Sigmoid colon (tissue), 7 donors: ENCODE measurements around the gene TIMP1. TPM values are rescaled to one million over a fixed set of nuclear protein-coding genes. Genes with fewer than 3 reads are reported as not detected.

ENCODE experiments used
- DNase-seq: peaks from one replicate; pipeline ENCODE4 v3.0.0-alpha.2; 2019
- H3K27ac ChIP-seq, 4 donors: fragments of 200-600 bp; sonication (generic); one replicate each; pipeline ENCODE4 v1.5.1; 2016 to 2019; ENCODE audit warnings: mild to moderate bottlenecking in 1 of 4
- H3K27me3 ChIP-seq, 3 donors: fragments of 200-600 bp; sonication (generic); one replicate each; pipeline ENCODE4 v1.5.1; 2019; ENCODE audit warnings: mild to moderate bottlenecking in 1 of 3
- H3K36me3 ChIP-seq, 4 donors: fragments of 200-600 bp; sonication (generic); one replicate each; pipeline ENCODE4 v1.5.1; 2016 to 2019
- H3K4me1 ChIP-seq, 4 donors: fragments of 200-600 bp; sonication (generic); one replicate each; pipeline ENCODE4 v1.5.1; 2017 to 2019
- H3K4me3 ChIP-seq, 4 donors: fragments of 200-600 bp; sonication (generic); one replicate each; pipeline ENCODE4 v1.5.1; 2017 to 2019; ENCODE audit warnings: mild to moderate bottlenecking in 2 of 4, moderate library complexity in 1 of 4
- H3K9me3 ChIP-seq, 4 donors: fragments of 200-600 bp in 3 of 4; sonication (generic) in 3 of 4; one replicate each; pipeline versions ENCODE4 v1.5.1 to v1.6.1; 2013 to 2019
- CTCF ChIP-seq, 4 experiments: fragments of 450-650 bp in 3 of 4; fragments of 200-600 bp in 1 of 4; IDR thresholded peaks; one replicate each; pipeline ENCODE4 v1.5.1; 2016 to 2019; ENCODE audit warnings: antibody characterized with exemption in 4 of 4, mild to moderate bottlenecking in 3 of 4, moderate library complexity in 2 of 4
- EP300 ChIP-seq, 4 donors: sonication (generic); formaldehyde crosslinking; IDR thresholded peaks; one replicate each; pipeline ENCODE4 v1.6.1; 2017; ENCODE audit warnings: antibody characterized with exemption in 4 of 4
- POLR2A ChIP-seq, 2 donors: fragments of 450-650 bp; IDR thresholded peaks; one replicate each; pipeline ENCODE4 v1.6.1; 2016; ENCODE audit warnings: antibody characterized with exemption in 2 of 2, mild to moderate bottlenecking in 2 of 2, moderate library complexity in 2 of 2
- POLR2AphosphoS5 ChIP-seq, 4 donors: sonication (generic); formaldehyde crosslinking; IDR thresholded peaks; one replicate each; pipeline ENCODE4 v1.6.1; 2017; ENCODE audit warnings: antibody characterized with exemption in 4 of 4
- WGBS, 2 donors: extraction: QIAGEN DNeasy Blood & Tissue Kit; methylation state at CpG; one replicate each; pipeline ENCODE4 v1.1.7; 2013; 5-methylcytosine and 5-hydroxymethylcytosine counted together
- intact Hi-C: fragments of 100-400 bp; cut with DNase I; formaldehyde crosslinking; loops from one replicate; pipeline ENCODE4 v1.15.1; 2023
- polyA plus RNA-seq, 3 donors: library from polyadenylated mRNA; stranded (reverse); fragments of 200-250 nt; gene quantifications; one replicate each; pipeline ENCODE4 v1.2.3, GENCODE V29; 2013
- total RNA-seq, 4 donors: library from RNA; depleted of rRNA; stranded (reverse); fragments of >200 nt; gene quantifications; one replicate each; pipeline ENCODE4 v1.1.0, GENCODE V29; 2016
- donor health status: healthy with polysubstance abuse.
- donor health status: Bipolar disorder and iron deficiency.
- donor health status: healthy.

The TIMP1 gene
- 100 to 1,000 TPM; 105 to 158 (median 115) TPM for total RNA-seq
- 100 to 1,000 TPM in 1 of 3 donors, 10 to 100 TPM in 2; 40.2 to 164 (median 60.1) TPM for polyA plus RNA-seq

GRCh38 chrX:47581731-47582647, at the start of gene TIMP1:
TSS of gene TIMP1 (plus strand) at chrX:47582436. CDS start at chrX:47583416, 980 bp downstream.
- peak; percentile 97 for DNase-seq
- no peak for TF ChIP-seq CTCF (IDR thresholded peaks at IDR 0.05)
- TF ChIP-seq POLR2A (IDR thresholded peaks at IDR 0.05): no peak
- no peak for TF ChIP-seq EP300 (IDR thresholded peaks at IDR 0.05)
- TF ChIP-seq POLR2AphosphoS5 (IDR thresholded peaks at IDR 0.05): peak in 3 of 4 donors; percentile 49 to 75 (median 68)
- Histone ChIP-seq H3K36me3 (no peaks in the 10 kb centered on the region), H3K4me3 (peak within 1 kb of the TSS; percentile 30 to 54 (median 52)), H3K27ac (peak within 1 kb of the TSS; percentile 82 to 86 (median 84)), H3K9me3 (no peaks in the 10 kb centered on the region), H3K4me1 (peaks cover 0 to 11% (median 4%) of the 10 kb centered on the region in 4 donors), H3K27me3 (no peaks in the 10 kb centered on the region)
- intact Hi-C loops: loop anchor here (5.0 kb wide), 1 partner anchor 70 kb away; the partner anchor contains the start of gene ELK1
- WGBS, 2 donors: 7 to 10% methylated on average over 28 of the region's 28 CpGs

- no peak for DNase-seq
- TF ChIP-seq POLR2A (IDR thresholded peaks at IDR 0.05): no peak
- TF ChIP-seq EP300 (IDR thresholded peaks at IDR 0.05): no peak
- no peak for TF ChIP-seq POLR2AphosphoS5 (IDR thresholded peaks at IDR 0.05)
- no peak for TF ChIP-seq CTCF (IDR thresholded peaks at IDR 0.05)
- peaks cover 0 to 18% (median 2%) of the 10 kb centered on the region in 4 donors for H3K4me1 ChIP-seq
- H3K27ac ChIP-seq: peak overlapping the region; percentile 72 to 81 (median 78)
- no peak overlapping the region for H3K4me3 ChIP-seq
- H3K36me3 ChIP-seq: no peaks in the 10 kb centered on the region
- no peaks in the 10 kb centered on the region for H3K9me3 ChIP-seq
- no peaks in the 10 kb centered on the region for H3K27me3 ChIP-seq
- intact Hi-C loops: loop anchor here (5.0 to 10.0 kb wide), 3 partner anchors 112 to 485 kb away; partner anchors contain the start of genes ELK1 and ZNF81
Observed at GRCh38 chrX:47539860-47540259, 42.4 kb upstream of the TIMP1 start.

- 23 to 31% methylated on average over 15 of the region's 15 CpGs for WGBS, 2 donors
- H3K27ac ChIP-seq: peak overlapping the region; percentile 72 to 81 (median 78)
- H3K27me3 ChIP-seq: no peaks in the 10 kb centered on the region
- peak; percentile 93 for DNase-seq
- no peaks in the 10 kb centered on the region for H3K9me3 ChIP-seq
- peaks cover 0 to 18% (median 2%) of the 10 kb centered on the region in 4 donors for H3K4me1 ChIP-seq
- H3K4me3 ChIP-seq: no peak overlapping the region
- TF ChIP-seq POLR2A (IDR thresholded peaks at IDR 0.05) (no peak), POLR2AphosphoS5 (IDR thresholded peaks at IDR 0.05) (peak; percentile 67 to 75 (median 69)), EP300 (IDR thresholded peaks at IDR 0.05) (peak in 1 of 4 donors; percentile 39), CTCF (IDR thresholded peaks at IDR 0.05) (peak; percentile 31 to 60 (median 45))
- intact Hi-C loops: loop anchor here (5.0 to 10.0 kb wide), 3 partner anchors 111 to 484 kb away; partner anchors contain the start of genes ELK1 and ZNF81
- H3K36me3 ChIP-seq: no peaks in the 10 kb centered on the region
Observed at GRCh38 chrX:47540754-47541538, 41.3 kb upstream of the TIMP1 start.

GRCh38 chrX:47543496-47543895, 38.7 kb upstream of the TIMP1 start:
- intact Hi-C loops: loop anchor here (5.0 to 10.0 kb wide), 3 partner anchors 109 to 481 kb away; partner anchors contain the start of genes ELK1 and ZNF81
- H3K27ac ChIP-seq: no peak overlapping the region
- no peaks in the 10 kb centered on the region for H3K27me3 ChIP-seq
- no peak overlapping the region for H3K4me3 ChIP-seq
- H3K36me3 ChIP-seq: no peaks in the 10 kb centered on the region
- H3K9me3 ChIP-seq: no peaks in the 10 kb centered on the region
- 95% methylated on average over 5 of the region's 5 CpGs for WGBS, 2 donors
- H3K4me1 ChIP-seq: peaks cover 0 to 18% (median 2%) of the 10 kb centered on the region in 4 donors
- no peak for DNase-seq
- TF ChIP-seq POLR2A (IDR thresholded peaks at IDR 0.05): no peak
- TF ChIP-seq CTCF (IDR thresholded peaks at IDR 0.05): no peak
- no peak for TF ChIP-seq POLR2AphosphoS5 (IDR thresholded peaks at IDR 0.05)
- no peak for TF ChIP-seq EP300 (IDR thresholded peaks at IDR 0.05)
